HG03280 (cell line): Measurements from ENCODE around the gene IGF2.
"Not testable (repeated sequence)": the region's sequence is repeated elsewhere in the genome, so short reads cannot be mapped to it uniquely, and the experiment has no call there.

ENCODE experiments used
- ATAC-seq: cut with Tn5 transposase; IDR thresholded peaks from one replicate; pipeline ENCODE4 v1.9.1; 2021; ENCODE audit warnings: mild to moderate bottlenecking, moderate library complexity; ENCODE audit not compliant: unreplicated experiment

Gene IGF2

DNA sequence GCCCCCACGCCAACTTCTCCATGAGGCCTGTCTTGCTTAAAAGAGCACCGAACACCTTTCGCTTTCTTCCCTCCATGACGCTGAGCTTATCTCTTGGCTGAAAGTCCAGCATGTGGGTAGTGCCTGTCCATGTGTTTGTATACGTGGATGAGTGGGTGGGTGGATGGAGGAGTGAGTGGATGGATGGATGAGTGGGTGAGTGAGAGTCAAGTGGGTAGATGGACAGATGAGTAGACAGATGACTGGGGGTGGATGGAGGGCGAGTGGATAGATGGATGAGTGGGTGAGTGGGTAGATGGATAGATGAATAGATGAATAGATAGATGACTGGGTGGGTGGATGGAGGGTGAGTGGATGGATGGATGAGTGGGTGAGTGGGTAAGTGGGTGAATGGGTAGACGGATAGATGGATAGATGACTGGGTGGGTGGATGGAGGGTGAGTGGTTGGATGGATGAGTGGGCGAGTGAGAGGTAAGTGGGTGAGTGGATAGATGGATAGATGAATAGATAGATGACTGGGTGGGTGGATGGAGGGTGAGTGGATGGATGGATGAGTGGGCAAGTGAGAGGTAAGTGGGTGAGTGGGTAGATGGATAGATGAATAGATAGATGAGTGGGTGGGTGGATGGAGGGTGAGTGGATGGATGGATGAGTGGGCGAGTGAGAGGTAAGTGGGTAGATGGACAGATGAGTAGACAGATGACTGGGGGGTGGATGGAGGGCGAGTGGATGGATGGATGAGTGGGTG is 14.3 kb downstream of the IGF2 start:
- not testable (repeated sequence) for ATAC-seq

DNA sequence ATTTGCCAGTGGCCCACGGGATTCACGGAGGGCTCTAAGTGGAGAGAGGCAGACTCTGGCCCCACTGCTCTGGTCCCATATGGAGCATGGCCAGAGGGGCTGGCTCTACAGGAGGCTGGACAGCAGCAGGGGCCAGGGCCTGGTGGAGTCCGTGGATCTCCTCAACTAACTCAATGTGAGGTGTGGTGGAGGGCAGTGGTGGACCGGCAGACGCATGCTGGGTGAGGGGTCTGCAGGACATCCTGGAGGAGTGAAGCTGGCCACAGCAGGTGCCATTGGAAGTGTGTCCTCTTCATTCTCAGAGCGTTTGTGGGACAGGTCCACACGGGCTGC is 15.6 kb downstream of the IGF2 start:
- ATAC-seq: no peak

DNA sequence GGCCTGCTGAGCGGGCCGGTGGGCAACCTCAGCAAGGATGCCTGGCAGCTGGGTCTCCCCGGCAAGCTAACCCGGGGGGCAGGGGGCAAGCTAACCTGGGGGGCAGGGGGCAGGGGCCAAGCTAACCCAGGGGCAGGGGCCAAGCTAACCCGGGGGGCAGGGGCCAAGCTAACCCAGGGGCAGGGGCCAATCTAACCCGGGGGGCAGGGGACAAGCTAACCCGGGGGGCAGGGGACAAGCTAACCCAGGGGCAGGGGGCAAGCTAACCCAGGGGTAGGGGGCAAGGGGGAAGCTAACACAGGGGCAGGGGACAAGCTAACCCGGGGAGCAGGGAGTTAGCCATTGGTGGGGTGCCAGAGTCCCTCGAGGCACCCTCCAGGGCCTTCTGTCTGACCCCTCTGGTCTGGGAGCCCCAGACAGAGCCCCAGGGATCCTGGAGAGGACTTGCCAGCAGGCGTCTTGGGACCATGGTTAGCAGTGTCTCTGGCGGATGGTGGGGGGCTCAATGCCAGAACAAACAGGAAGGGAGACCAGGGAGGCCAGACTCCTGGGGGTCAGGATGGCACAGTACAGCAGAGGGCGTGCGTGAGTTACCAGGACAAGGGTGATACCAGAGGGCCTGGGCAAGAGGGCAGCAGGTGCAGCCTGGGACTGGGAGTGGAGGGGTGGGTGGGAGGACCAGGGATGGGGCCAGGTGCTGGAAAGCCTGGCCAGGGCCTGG is 16.1 kb downstream of the IGF2 start:
- ATAC-seq: no peak

DNA sequence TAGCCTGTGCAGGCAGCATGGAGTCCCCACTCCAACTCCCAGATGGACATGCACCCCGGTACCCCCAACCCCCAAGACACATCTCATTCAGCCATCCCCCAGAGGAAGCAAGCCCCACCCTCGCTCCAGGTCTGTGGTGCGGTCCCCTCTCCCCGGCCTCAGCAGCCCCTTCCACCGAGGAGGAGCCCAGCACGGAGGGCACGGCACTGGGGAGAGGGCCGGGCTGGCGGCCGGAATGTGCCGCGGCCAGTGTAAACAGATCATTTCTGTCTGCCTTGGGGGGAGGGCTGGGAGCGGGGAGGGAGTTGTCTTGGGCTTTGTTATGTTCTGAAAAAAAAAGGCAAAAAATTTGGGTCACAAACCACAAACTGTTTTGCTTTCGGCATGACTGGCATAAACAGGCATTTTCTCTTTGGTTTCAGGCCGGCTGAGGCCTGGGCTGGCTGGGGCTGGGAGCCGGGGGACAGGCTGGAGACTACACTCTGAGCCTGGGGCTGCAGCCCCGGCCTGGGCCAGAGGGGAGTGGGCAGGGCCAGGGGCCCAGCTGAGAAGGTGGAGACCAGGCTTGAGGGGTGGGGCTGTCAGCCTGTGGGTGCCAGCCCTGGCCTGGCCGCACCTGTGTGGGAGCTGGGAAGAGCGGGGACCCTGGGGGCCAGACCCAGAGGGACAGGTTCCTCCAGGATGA is 16.8 kb downstream of the IGF2 start:
- no peak for ATAC-seq

DNA sequence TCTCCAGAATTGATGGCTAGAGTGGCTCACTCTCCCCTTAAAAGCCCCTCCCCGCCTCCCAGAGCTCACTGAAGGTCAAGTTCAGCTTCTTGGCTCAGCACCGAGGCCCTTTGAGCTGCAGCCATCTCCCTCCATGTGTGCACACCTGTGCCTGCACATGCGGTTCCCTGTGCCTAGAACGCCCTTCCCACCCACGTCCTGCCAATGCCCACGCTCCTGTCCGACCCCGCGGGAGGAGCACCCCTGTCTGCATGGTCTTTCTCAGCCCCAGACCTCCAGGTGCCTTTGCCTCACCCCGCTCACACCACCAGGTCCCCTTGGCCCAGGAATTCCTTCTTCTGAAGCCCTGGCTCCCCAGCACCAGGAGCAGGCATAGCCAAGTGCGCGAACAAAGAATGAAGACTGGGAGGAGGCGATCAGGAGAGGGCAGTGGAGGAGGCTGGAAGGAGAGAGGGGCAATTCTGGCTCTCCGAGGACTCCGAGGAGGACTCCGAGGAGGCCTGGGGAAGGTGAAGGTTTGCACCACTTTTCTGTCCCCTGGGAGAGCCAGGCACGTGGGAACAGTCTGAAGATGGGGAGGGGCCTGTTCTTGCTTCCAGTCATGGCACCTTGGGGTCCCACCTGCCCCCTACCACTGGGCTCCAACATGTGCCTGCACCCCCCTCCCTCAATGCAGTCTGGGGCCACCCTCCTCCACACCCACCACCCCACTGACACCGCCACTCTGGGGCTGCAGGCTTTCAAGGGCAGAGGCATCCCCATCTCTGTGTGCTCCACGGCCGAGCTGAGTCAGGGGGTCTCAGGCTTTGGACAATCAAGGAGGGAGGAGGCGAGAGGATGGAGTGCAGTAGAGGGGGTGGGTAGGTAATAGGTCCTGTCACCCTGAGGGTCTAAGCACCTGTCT is 17.7 kb downstream of the IGF2 start:
- no peak for ATAC-seq

DNA sequence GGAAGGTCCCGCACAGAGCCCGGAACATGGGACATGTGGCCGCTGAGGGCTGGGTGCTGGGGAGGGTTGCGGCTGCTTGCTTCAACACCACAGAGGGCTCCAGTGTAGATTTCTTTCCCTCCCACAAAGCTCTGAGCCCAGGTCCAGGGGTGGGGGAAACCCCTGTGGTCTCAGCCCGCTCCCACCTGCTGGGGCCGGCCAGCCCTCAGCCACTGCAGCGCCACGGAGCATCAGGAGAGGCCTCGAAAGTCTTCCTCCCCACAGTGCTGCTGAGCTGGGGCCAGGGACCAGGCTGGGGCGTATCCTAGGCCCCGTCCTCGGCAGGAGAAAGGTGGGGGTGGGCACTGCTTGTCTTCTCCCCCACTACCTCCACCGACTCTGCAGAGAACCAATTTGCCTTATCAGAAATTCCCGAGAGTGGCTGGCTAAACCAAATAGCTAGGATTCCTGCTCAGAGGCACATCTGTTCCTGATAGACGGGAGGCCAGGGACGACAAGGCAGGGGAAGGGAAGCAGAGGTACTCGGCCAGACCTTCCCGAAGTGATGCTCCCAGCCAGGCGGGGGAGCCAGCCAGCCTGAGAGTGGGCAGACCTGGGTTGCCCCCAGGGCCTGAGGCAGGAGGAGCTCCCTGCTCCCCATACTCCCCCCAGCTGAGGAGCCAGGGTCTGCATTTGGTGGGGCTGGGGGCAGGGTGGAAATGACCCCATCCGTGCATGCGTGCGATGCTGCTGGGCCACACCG is 18.7 kb downstream of the IGF2 start:
- no peak for ATAC-seq

DNA sequence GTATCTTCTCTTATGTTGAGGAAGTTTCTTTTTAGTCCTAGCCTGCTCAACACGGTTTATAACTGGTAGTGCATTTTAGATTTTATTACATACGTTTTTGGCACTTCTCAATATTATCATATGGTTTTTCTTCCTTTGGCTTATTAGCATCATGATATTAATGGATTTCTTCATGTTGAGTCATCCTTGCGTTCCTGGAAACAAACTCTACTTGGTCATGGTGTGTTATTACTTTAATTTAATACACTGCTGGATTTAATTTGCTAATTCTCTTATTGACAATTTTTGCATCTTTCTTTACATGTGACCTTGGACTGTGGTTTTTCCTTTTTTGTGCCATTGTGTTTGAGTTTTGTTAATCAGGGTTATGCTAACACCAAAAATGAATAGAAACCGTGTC is 20.5 kb downstream of the IGF2 start:
- no peak for ATAC-seq

DNA sequence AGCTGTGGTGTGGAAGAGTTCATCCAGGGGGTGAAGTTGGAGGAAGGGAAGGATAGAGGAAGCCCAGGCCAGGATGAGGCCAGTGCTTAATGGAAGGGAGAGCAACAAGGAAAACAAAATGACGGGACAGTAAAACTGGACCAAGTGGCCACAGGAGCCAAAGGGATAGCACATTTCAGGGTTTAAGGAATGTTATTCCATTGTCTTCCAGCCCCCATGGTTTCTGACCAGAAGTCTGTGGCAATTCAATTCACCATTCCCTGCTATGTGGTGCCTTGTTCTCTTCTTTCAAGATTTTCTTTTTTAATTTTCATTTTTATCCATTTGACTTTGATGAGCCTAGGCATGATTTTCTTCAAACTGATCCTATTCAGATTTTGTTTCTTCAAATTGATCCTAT is 22.5 kb downstream of the IGF2 start:
- ATAC-seq: no peak

DNA sequence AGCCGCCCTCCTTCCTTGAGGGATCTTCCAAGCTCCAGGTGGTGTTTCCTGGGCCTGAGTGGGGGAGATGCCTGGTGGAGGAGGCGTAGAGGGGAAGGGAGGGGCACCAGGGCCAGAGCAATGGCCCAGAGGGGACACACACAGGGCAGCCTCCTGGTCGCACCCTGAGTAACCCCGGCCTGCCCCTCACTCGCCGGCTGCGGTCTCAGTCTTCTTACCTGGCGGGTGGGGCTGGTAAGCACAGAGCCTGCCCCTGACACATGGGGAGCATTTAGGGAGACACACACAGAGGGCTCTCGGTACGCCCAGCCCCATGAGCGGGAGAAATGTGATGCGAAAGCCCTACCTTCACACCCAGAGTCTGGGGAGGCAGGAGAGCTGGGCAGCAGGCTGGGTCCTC is 23.9 kb downstream of the IGF2 start:
- ATAC-seq: no peak

DNA sequence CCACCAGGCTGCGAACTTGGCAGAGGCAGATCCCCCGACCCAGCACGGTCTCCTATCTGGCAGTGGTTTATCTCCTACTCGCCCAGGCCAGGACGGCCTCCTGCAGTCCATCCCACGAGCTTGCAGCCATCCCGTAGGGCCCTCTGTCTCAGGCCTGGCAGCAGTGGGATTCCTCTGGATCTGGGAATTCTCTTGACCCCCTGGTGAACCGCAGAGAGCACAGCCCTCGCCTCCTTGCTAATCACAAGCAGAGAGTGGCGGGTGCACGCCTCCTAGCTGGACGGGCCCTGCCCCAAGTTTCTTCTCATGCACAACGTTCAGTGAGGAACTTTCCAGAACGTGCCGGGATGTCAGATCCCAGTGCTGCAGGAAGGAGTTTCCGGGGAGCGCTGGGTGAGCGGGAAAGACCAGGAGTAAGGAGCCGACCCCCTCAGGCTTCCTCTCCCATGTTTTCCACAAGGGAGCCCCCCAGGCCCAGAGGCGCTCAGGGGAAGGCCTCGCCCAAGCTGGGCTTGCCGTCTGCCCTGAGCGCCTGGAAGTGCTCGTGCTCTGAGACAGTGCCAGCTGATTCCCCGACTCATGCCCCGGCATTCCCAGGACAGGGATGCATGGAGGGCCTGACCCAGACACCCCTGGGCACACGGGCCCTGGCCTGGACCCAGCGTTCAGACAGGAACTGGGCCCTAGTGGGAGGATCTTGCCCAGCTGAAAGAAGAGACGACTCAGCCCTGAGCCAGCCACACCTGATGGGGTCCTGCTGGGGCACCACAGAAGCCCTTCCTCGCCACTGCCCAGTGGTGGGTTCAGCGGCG is 24.6 kb downstream of the IGF2 start:
- no peak for ATAC-seq

DNA sequence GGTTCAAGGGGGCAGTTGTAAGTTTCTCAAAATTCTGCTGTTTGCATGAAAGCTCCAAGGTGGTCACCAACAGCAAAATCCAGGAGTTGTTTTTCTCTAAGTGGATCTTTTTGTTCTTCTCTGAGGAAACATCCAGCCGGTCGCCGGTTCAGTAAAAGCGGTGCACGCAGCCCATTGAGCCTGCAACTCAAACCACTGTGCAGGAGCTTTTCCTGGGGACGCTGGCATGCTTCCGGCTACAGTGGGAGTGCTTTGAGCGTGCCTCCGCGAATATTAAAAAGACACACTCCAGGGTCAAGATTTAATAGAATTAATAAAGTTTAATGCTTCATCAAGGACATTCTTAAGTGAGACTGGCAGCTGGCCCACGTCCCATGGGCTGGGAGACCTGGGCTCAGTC is 25.4 kb downstream of the IGF2 start:
- ATAC-seq: no peak

DNA sequence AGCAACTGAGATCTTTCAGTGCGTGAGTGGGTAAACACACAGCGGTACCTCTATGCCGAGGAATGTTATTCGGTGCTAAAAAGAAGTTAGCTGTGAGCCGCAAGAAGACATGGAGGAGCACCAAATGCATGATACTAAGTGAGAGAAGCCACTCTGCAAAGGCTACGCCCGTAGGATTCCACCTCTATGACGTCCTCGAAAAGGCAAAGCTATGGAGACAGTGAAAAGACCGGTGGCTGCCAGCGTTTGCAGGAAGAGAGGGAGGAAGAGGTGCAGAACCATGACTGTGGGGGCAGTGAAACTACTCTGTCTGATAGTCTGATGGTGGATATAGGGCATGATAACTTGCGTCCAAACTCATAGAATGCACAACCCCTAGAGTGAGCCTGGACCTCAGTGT is 28.7 kb downstream of the IGF2 start:
- no peak for ATAC-seq

DNA sequence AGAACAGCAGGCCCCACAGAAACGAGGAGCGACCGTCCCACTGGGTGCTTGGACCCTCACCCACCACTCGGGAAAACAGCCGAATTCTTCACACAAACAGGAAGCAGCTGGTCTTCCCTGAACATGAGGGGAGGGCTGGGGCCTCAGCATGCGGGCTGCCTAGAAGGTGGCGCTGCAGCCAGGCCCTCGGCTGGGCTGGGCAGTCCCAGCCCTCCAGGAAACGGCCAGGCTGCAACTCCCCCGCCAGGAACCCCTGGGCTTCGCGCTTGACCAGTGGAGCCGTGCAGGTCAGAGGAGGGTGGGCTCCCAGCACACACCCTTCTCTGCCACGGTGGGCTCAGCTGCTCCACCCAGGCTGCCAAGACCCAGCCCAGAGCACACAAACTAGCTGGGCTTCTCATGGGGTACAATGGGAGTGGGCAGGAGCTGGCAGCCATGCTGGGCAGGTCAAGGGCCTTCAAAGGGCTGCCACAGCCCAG is 29.6 kb downstream of the IGF2 start:
- no peak for ATAC-seq

DNA sequence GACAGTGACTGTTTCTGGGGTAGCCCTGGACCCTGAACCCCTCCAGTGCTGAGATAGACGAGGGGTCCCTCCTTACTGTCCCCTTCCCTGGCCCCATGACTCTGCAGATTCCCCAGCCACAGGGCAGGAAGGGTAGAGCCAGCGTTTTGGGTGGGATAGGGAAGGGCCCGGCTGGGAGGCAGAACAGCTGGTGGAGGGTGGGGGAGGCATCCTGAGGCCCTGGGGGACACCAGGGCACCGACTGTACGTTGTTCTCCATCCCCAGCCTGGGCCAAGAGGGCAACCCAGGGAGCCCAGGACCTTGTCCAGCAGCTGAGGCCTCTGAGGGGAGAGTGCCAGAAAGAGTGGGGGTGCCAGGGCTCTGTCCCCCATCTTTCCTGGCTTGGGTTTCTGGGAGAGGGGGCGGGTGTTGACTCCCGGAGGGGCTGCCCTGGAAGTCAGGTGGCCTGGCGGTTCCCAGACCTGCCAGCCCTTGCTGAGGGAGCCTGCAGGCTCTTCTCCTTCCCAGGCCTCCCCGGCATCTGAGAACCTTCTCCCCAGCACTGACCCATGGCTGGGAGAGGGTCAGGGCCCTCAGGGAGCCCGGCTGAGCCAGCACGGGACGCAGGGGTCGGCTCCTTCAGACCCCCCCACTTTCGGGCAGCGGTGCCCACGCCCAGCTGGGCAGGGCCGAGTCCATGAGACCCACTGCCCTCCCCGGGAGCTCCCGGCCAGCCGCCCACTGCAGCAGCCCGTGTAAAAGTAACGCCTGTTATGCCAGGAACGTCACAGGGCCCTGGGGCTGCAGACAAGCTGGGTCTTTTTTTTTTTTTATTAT is 30.3 kb downstream of the IGF2 start:
- no peak for ATAC-seq

DNA sequence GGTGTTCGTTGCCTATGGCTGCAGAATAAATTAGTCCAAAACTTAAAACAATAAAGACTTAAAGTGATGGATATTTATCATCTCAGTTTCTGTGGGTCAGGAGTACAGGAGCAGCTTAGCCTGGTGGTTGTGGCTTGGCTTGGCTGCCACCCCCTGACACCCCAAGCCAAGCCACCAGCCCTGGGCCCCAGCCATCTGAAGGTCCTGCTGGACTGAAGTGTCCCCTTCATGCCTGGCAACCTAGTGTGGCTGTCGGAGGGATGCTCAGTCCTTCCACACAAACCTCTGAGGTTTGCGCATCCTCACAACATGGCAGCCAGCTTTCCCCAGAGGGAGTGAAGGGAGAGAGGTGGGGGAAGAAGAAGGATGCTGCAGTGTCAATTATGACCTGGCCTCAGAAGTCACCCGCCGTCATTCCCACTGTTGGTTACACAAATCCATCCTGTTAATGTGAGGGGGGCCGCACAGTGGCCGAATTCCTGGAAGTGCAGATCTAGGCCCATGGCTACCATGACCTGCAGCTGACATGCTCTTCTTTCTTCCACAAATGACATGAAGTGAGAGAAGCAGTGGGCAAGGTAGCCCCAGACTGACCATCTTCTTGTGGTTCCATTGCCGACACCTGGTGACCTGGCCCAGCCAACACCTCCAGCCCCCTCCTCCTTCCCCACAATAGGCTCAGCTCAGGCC is 31.1 kb downstream of the IGF2 start:
- no peak for ATAC-seq

DNA sequence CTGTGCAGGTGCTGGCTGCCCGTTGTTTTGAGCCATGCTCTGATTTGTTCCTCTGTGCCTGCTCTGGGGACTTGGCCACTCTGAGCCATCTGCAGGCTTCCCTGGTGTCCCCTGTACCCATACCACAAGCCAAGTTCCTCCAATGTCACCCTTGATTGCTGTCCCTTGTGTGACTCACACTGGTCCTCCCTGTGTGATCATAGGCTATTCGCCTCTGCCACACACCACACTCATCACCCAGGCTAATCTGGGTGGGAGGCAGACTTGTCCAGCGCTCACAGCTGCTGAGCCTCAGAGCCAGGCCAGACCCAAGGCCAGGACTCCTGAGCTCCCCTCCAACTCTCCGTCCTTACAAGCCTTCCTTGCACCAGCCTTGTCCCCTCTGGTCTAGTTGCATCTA is 31.7 kb downstream of the IGF2 start:
- no peak for ATAC-seq

DNA sequence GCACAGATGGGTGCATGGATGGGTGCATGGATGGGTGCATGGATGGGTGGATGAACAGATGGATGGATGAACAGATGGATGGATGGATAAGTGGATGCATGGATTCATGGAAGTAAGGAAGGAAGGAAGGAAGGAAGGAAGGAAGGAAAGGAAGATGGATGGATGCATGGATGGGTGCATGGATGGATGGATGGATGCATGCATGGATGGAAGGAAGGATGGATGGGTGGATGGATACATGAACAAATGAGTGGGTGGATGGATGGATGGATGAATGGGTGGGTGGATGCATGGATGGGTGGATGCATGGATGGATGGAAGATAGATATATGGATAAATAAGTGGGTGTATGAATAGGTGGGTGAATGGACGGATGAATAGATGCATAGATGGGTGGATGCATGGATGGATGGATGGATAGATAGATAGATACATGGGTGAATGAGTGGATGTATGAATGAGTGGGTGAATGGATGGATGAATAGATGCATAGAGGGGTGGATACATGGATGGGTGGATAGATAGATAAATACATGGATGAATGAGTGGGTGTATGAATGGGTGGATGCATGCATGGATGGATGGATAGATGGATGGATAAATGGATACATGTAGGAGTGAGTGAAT is 32.5 kb downstream of the IGF2 start:
- no peak for ATAC-seq

DNA sequence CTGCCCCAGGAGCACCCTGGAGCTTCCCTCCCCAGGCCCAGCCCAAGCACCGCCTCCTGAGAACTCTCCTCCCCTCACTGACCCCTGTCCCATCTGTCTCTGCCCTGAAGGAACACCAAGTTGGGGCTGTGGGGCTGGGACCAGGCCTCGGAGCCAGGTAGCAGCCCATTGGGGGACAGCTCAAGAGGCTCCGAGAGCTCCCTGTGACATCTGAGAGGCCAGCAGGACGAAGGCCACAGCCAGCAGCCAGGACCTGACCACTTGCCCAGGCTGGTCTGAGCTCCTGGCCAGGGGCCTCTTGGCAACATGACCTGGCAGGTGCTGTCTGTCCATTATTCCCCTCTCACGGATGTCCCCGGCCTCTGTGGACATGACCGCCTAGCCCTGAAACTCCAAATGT is 33.7 kb downstream of the IGF2 start:
- no peak for ATAC-seq
